HL-60/S4 (cell line): ENCODE data around the gene ACSBG1.
"Not testable (repeated sequence)": the region's sequence is repeated elsewhere in the genome, so short reads cannot be mapped to it uniquely, and the experiment has no call there.

ENCODE experiments used
- in situ Hi-C: fragments of 300-500 bp; cut with MboI; formaldehyde crosslinking; loops from 2 replicates; pipeline ENCODE4 v1.14.3; 2022; ENCODE audit warnings: low sequenced_read_pairs

The ACSBG1 gene

DNA sequence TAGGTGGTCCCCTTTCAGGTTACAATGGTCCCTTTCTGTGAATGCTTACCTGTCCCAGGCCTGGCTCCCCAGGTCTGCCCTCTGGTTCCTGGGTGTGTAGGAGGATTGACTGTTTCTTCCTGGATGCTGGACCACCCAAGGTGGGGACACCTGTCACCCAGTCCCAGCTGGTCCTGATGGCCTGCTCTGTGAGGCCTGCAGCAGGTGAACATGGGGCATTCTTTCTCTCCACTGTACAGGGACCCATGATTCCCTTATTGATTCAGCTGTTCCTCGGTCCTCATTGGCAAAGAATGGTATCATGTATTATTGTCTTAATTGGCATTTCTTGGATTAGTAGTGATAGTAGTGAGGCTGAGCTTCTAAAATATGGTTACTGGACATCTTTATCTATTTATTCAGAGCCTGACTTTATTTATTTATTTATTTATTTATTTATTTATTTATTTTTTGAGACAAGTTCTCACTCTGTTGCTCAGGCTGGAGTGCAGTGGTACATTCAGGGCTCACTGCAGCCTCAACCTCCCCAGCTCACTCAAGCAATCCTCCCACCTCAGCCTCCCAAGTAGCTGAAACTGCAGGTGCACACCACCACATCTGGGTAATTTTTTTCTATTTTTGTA is 21.2 kb upstream of the ACSBG1 start:
- in situ Hi-C loops, result no loop called here

DNA sequence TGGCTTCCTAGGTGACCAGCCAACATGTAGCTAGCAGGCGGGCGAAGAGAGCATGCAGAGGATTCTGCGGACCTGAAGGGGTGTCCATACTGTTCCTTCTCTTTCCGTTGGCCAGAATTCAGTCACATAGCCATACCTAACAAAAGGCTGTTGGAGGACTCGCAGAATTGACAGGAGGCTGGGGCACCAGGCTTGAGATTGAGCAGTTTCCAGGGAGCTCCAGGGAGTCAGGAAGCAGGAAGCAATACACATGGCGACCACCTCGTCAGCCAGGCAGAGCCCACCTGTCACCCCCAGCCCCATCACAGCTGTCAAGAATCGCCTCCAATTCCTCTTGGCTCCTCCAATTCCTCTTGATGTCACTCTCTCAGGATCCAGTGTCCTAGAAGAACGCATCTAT is 16.8 kb upstream of the ACSBG1 start:
- in situ Hi-C loops, result no loop called here

DNA sequence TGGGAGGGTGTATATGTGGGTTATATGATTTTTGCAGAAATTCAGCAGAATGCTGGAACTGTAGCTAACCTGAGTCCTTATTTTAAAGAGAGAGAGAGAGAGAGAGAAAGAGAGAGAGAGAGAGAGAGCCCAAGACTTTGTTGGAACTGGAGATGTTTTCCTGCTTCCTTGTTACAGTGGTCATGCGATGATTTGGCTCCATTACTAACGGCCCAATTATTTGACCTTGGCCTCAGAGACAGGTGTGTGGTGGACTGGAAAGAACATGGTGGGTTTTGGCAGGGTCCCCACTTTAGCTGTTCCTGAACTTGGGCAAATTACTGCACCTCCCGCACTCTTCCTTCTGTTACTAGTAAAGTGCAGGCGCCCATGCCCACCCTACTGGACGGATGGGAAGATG is 14.8 kb upstream of the ACSBG1 start:
- in situ Hi-C loops, result no loop called here

GRCh38 chr15:78247911-78248310 is 13.5 kb upstream of the ACSBG1 start:
- in situ Hi-C loops, result no loop called here

- in situ Hi-C loops, result not testable (repeated sequence)
These were observed 11.7 kb upstream of the ACSBG1 start for GRCh38 chr15:78245976-78246620.

- in situ Hi-C loops, result not testable (repeated sequence)
These were observed 11.0 kb upstream of the ACSBG1 start for GRCh38 chr15:78245392-78245791.

- in situ Hi-C loops, result no loop called here
These were observed 10.5 kb upstream of the ACSBG1 start for GRCh38 chr15:78244893-78245292.

GRCh38 chr15:78244101-78244500 is 9.7 kb upstream of the ACSBG1 start:
- in situ Hi-C loops, result no loop called here

DNA sequence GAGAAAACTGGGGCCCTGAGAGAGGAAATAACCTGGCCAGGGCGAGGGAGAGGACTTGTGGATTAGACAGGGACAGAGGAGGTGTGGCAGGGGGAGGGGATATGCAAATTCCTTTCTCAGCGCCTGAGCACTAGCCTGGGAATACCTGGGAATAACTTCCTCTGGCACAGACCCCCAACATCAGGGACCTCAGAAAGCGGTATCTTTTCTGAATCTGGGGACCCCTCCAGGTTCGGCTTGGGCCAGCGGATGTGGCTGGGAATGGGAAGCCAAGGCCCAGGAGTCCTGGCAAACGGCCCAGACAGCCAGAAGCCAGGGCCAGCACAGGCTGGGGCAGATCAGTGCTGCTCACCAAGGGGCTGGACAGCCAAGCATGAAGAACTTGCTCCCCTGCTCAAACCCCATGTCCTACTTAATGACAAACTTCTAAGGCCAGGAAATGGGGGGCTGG is 9.2 kb upstream of the ACSBG1 start:
- in situ Hi-C loops, result no loop called here

- in situ Hi-C loops, result no loop called here
These were observed 8.7 kb upstream of the ACSBG1 start for GRCh38 chr15:78243058-78243457.

- in situ Hi-C loops, result no loop called here
These were observed 7.8 kb upstream of the ACSBG1 start for GRCh38 chr15:78242128-78242527.

GRCh38 chr15:78241017-78241416 is 6.7 kb upstream of the ACSBG1 start:
- in situ Hi-C loops, result no loop called here

DNA sequence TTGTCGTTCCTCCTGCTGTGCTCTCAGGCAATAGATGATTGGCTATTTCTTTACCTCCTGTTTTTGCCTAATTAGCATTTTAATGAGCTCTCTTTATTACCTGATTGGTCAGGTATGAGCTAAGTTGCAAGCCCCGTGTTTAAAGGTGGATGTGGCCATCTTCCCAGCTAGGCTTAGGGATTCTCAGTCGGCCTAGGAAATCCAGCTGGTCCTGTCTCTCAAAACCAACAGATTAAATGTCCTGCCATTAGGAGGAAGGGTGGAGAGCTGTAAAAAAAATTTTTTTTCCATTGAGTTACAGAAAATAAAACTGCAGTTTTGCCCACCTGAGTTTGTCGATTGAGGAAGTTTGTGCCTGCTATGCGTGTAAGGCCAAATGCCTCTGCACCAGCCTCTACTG is 5.4 kb upstream of the ACSBG1 start:
- in situ Hi-C loops, result loop anchor here (10.0 kb wide), 2 partner anchors 125 to 275 kb away; no protein-coding TSS in a partner anchor

GRCh38 chr15:78237146-78237545 is 2.8 kb upstream of the ACSBG1 start:
- in situ Hi-C loops, result loop anchor here (10.0 kb wide), 2 partner anchors 122 to 272 kb away; no protein-coding TSS in a partner anchor

DNA sequence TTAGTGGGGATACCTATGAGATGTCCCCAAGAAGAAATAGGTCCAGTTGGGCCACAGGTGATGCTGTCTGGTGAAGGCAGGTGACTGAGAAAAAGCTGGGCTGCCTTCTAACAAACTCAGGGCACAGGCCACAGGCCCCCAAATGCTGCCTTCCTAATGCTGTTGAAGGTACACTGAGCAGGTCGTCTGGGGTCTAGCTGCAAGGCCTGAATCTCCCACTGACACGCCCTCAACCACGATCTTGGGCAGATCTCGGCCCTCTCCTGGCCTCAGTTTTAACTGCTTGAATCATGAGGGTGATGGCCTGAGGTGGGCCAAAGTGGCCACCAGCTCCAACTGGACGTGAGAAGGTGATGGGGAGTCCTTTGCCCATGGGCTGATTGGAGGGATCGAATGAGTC is 2.1 kb upstream of the ACSBG1 start:
- in situ Hi-C loops, result loop anchor here (10.0 kb wide), 2 partner anchors 122 to 272 kb away; no protein-coding TSS in a partner anchor

GRCh38 chr15:78233496-78233895 is 869 bp downstream of the ACSBG1 start:
- in situ Hi-C loops, result loop anchor here (10.0 kb wide), 2 partner anchors 119 to 269 kb away; no protein-coding TSS in a partner anchor

DNA sequence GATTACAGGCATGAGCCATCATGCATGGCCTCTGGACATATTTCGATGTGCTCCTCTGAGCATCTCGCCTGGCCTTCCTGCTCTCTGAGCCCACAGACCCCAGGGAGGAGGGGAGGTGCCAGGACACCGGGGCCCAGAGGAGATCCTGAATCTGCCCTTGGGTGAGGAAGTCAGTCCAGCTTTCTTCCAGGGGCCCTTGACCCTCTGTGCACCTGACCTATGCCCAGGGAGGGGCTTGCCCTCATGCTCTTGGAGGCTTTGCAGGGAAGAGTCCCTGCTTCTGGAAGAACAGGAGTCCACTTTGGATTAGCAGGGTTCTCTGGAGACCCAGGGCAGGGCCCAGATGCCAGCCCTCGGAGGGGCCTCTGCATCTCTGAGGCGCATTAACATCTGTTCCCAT is 1.4 kb downstream of the ACSBG1 start:
- in situ Hi-C loops, result loop anchor here (10.0 kb wide), 2 partner anchors 118 to 268 kb away; no protein-coding TSS in a partner anchor

DNA sequence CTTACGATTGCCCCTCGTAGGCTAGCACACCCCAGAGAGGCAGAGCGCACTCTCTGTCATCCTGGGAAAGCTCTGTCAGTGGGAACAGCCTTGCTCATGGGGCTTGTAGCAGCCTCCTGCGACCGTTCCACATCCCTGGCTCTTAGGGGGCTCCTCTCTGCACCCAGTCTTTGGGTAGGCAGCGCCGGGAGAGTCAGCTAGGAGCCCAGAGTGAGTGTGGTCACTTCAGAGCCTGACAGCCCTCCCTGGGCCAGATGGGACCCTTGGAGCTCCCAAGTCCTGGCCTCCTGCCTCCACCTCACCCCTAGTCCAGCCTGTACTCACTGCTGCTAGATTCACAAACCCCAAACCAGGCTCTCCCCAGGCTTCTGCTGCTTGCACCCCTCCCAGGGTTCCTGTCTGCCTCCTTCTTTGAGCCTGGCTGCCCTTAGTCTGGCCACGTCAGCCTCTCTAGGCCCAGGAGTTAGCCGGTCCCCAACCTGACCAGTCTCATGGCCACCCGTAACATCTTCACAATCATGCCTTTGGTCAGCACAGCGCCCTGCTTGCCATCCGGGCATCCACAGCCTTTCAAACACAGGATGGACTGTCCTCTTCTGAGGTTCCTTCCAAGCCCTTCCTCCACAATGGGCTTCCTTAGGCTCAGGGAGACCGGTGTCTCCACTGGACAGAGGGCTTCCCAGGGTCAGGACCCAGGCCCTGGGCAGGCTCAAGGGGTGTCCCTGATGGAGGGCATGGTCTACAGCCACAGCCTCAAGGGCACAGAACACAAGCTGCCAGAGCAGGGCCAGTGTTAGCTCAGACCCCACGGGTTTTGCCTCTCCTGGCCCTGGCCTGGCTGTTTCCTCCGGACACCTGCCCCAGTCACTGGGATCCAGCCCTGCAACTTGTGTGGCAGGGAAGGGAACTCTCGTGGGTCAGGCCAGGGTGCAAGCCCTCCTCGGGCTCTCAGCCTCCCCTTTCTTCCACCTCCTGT is 4.6 kb downstream of the ACSBG1 start:
- in situ Hi-C loops, result loop anchor here (10.0 kb wide), 2 partner anchors 115 to 265 kb away; no protein-coding TSS in a partner anchor

GRCh38 chr15:78228356-78228996 is 5.9 kb downstream of the ACSBG1 start:
- in situ Hi-C loops, result no loop called here

GRCh38 chr15:78225783-78226541 is 8.4 kb downstream of the ACSBG1 start:
- in situ Hi-C loops, result no loop called here
